Prostate gland (tissue), 2 donors: ENCODE results near the gene PRKAA1. TPM values are rescaled to one million over a fixed set of nuclear protein-coding genes. Genes with fewer than 3 reads are reported as not detected.

Experiments
- DNase-seq: peaks from one replicate; pipeline ENCODE4 v3.0.0-alpha.2; 2019; ENCODE audit warnings: low spot score
- H3K27ac ChIP-seq, 2 donors: fragments of 200-600 bp; sonication (generic); 2 replicates each; pipeline ENCODE4 v1.5.1; 2017 to 2019
- H3K27me3 ChIP-seq: fragments of 200-600 bp; sonication (generic); replicated peaks from 2 replicates; pipeline ENCODE4 v1.5.1; 2019; ENCODE audit not compliant: insufficient read depth
- H3K36me3 ChIP-seq, 2 donors: fragments of 200-600 bp; sonication (generic); 1 replicate in 1 of 2; 2 replicates in 1 of 2; pipeline versions ENCODE4 v1.5.1 to v1.8.1; 2017 to 2019
- H3K4me1 ChIP-seq: fragments of 200-600 bp; sonication (generic); replicated peaks from 2 replicates; pipeline ENCODE4 v1.5.1; 2019
- H3K4me3 ChIP-seq, 2 donors: fragments of 200-600 bp; sonication (generic); 2 replicates each; pipeline ENCODE4 v1.5.1; 2017 to 2019
- H3K9me3 ChIP-seq: fragments of 200-600 bp; sonication (generic); 2 replicates; pipeline ENCODE4 v1.5.1; 2017
- POLR2A ChIP-seq: fragments of 450-650 bp; IDR thresholded peaks from one replicate; pipeline ENCODE4 v1.6.1; 2016; ENCODE audit warnings: antibody characterized with exemption, mild to moderate bottlenecking
- POLR2AphosphoS5 ChIP-seq: sonication (generic); formaldehyde crosslinking; IDR thresholded peaks from one replicate; pipeline ENCODE4 v1.6.1; 2017; ENCODE audit warnings: antibody characterized with exemption
- WGBS: methylation state at CpG from one replicate; pipeline ENCODE4 v1.1.5; 2018; 5-methylcytosine and 5-hydroxymethylcytosine counted together
- intact Hi-C: fragments of 100-400 bp; cut with DNase I; formaldehyde crosslinking; loops from one replicate; pipeline ENCODE4 v1.14.2; 2022
- total RNA-seq, 2 donors: library from RNA; depleted of rRNA; stranded (reverse); fragments of >200 nt; gene quantifications; one replicate each; pipeline ENCODE4 v1.1.0, GENCODE V29; 2016
- TF ChIP-seq, protein P1 (sequence below), 4 experiments: fragments of 200-600 bp in 2 of 4; fragments of 450-650 bp in 2 of 4; sonication (generic) in 2 of 4; IDR thresholded peaks; 1 replicate in 3 of 4; 2 replicates in 1 of 4; pipeline ENCODE4 v1.5.1; 2016 to 2019; ENCODE audit warnings: antibody characterized with exemption in 4 of 4, mild to moderate bottlenecking in 2 of 4, moderate library complexity in 2 of 4

Gene PRKAA1
- total RNA-seq, 2 donors from 2014 or later: 64.9 to 110 TPM

DNA sequence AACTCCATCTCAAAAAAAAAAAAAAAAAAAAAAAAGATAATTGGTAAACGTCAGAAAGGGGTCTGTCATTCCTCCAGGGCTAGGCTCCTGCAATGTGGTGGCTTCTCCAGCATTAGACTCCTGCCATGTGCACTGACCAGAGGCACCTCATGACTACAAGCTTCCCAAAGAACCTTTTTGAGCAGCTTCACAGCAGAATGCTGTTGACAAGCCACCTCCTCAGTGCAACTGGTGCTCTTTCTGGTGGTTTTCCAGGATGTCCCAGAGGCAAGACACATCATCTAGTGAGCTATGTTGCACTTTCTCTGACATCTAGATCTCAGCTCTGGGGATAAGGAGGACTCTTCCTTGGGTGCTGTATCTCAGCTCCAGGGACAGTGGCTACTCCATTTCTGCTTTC is 25.3 kb upstream of the PRKAA1 start:
- WGBS: 30% methylated on average over 1 of the region's 1 CpG
- intact Hi-C loops: no loop called here
- Histone ChIP-seq H3K27ac (no peak overlapping the region), H3K9me3 (no peaks in the 10 kb centered on the region), H3K4me1 (no peaks in the 10 kb centered on the region), H3K27me3 (no peaks in the 10 kb centered on the region), H3K36me3 (no peaks in the 10 kb centered on the region), H3K4me3 (no peak overlapping the region)
- no peak for DNase-seq
- TF ChIP-seq POLR2A: no peak
- TF ChIP-seq, protein P1, sequence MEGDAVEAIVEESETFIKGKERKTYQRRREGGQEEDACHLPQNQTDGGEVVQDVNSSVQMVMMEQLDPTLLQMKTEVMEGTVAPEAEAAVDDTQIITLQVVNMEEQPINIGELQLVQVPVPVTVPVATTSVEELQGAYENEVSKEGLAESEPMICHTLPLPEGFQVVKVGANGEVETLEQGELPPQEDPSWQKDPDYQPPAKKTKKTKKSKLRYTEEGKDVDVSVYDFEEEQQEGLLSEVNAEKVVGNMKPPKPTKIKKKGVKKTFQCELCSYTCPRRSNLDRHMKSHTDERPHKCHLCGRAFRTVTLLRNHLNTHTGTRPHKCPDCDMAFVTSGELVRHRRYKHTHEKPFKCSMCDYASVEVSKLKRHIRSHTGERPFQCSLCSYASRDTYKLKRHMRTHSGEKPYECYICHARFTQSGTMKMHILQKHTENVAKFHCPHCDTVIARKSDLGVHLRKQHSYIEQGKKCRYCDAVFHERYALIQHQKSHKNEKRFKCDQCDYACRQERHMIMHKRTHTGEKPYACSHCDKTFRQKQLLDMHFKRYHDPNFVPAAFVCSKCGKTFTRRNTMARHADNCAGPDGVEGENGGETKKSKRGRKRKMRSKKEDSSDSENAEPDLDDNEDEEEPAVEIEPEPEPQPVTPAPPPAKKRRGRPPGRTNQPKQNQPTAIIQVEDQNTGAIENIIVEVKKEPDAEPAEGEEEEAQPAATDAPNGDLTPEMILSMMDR (IDR thresholded peaks at IDR 0.05): no peak
- TF ChIP-seq POLR2AphosphoS5: no peak

DNA sequence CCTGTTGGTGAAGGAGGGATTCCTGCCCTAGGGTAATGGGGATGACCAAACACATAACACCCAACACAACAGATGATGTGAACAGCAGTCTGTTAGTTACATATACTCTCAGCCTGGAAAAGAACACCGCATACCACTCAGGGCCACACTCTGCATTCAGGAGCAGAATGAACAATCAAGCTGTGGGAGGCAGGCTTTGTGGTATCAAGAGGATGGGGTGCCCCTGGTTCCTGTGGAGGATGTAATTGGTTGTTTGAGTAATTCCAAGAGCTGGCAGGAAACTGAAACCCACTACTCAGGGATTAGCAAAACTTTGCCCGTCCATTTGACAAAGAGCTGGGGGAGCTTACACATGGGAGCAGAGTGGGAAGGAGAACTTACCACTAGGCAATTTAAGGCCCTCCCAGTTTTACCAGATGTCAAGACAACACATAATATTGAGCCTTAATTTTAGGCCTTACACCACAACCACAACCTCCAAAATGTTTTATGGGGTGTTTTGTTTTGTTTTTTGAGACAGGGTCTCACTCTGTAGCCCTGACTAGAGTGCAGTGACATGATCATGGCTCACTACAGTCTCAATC is 15.6 kb upstream of the PRKAA1 start:
- no peaks in the 10 kb centered on the region for H3K27me3 ChIP-seq
- no peak for TF ChIP-seq POLR2AphosphoS5
- TF ChIP-seq POLR2A: no peak
- TF ChIP-seq, protein P1 (IDR thresholded peaks at IDR 0.05): no peak
- intact Hi-C loops: no loop called here
- H3K36me3 ChIP-seq: no peaks in the 10 kb centered on the region
- no peak for DNase-seq
- no peak overlapping the region for H3K4me3 ChIP-seq
- no peaks in the 10 kb centered on the region for H3K4me1 ChIP-seq
- no peak overlapping the region for H3K27ac ChIP-seq
- no peaks in the 10 kb centered on the region for H3K9me3 ChIP-seq
- WGBS: 94% methylated on average over 2 of the region's 2 CpGs

DNA sequence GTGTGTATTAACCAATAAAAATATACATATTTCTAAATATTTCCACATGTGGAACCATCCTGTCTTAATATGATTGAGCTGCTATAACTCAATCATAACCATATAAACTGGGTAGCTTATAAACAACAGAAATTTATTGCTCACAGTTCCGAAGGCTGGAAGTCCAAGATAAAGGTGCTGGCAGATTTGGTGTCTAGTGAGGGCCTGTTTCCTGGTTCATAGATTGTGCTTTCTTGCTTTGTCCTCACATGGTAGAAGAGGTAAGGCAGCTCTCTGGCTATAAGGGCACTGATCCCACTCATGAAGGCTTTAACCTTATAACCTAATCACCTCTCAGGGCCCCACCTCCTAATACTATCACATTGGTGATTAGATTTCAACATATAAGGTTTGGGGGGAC is 14.0 kb upstream of the PRKAA1 start:
- 80% methylated on average over 1 of the region's 1 CpG for WGBS
- H3K27ac ChIP-seq: no peak overlapping the region
- H3K36me3 ChIP-seq: no peaks in the 10 kb centered on the region
- no peaks in the 10 kb centered on the region for H3K9me3 ChIP-seq
- no peak overlapping the region for H3K4me3 ChIP-seq
- TF ChIP-seq POLR2A: no peak
- TF ChIP-seq, protein P1 (IDR thresholded peaks at IDR 0.05): no peak
- no peak for TF ChIP-seq POLR2AphosphoS5
- H3K4me1 ChIP-seq: no peaks in the 10 kb centered on the region
- no peak for DNase-seq
- intact Hi-C loops: no loop called here
- H3K27me3 ChIP-seq: no peaks in the 10 kb centered on the region

DNA sequence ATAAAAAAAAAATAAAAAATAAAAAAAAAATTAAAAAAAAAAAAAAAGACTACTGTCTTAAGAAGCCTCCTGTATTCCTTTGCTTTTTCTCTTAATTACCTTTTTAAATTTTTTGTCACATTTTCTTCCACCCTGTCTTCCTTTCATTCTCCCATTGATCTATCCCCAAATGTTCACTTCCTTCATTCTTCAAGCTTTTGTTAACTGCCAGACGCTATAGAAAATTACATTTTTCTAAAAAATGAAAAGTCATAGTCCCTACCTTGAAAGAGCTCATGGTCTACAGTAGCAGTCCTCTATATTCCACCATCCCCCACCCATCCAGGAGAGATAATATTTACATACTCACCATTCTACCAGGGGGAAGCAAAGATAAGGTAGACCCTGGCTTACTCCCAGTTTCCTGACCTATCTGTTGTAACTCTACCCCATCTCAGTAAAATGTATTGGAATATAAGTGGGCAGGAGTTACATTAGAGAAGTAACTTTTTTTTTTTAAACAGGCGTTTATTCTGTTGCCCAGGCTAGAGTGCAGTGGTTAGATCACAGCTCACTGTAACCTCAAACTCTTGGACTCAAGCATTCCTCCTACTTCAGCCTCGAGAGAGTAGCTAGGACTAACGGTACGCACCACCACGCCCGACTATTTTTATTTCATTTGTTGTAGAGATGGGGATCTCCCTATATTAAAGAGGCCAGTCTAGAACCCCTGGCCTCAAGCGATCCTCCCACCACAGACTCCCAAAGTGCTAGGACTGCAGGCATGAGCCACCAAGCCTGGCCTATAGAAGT is 3.8 kb upstream of the PRKAA1 start:
- no peaks in the 10 kb centered on the region for H3K9me3 ChIP-seq
- WGBS: 91% methylated on average over 8 of the region's 8 CpGs
- H3K4me1 ChIP-seq: no peaks in the 10 kb centered on the region
- intact Hi-C loops: no loop called here
- no peak for DNase-seq
- H3K27ac ChIP-seq: no peak overlapping the region
- TF ChIP-seq, protein P1 (IDR thresholded peaks at IDR 0.05): no peak
- no peak for TF ChIP-seq POLR2AphosphoS5
- TF ChIP-seq POLR2A: no peak
- no peak overlapping the region for H3K4me3 ChIP-seq
- H3K36me3 ChIP-seq: no peaks in the 10 kb centered on the region
- H3K27me3 ChIP-seq: no peaks in the 10 kb centered on the region

DNA sequence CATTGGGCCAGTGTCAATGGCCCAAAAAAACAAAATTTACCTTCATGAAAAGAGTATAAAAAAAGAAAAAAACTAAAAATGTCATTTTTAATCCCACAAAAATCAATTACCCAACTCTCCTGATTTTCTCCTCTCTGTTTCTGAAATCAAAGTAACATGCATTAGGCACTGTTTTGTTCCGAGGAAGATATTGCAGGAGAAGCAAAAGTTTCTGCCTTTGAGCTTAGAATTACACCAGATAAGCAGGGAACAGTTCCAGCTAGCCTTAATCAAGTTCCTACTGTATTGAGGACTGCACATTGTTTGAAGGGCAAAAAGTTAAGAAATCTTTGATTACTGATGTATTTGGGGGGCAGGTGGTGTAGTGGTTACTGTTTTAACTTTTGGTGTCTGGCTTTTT is 1.1 kb upstream of the PRKAA1 start:
- intact Hi-C loops: no loop called here
- 44% methylated on average over 1 of the region's 1 CpG for WGBS
- H3K9me3 ChIP-seq: no peaks in the 10 kb centered on the region
- TF ChIP-seq POLR2AphosphoS5: no peak
- H3K36me3 ChIP-seq: no peaks in the 10 kb centered on the region
- no peaks in the 10 kb centered on the region for H3K27me3 ChIP-seq
- H3K4me1 ChIP-seq: peaks cover 8% of the 10 kb centered on the region
- peak overlapping the region; percentile 94 to 97 for H3K27ac ChIP-seq
- no peak overlapping the region for H3K4me3 ChIP-seq
- DNase-seq: no peak
